ENCODE data around the gene SMOC2. TPM values are rescaled to one million over a fixed set of nuclear protein-coding genes. Genes with fewer than 3 reads are reported as not detected.

The SMOC2 gene
- total RNA-seq, 3 donors from 2014 or later = 14.4 to 67.2 (median 63.6) TPM

GRCh38 chr6:168538892-168539811, 98.2 kb downstream of the SMOC2 start:
- Histone ChIP-seq H3K27ac (peak overlapping the region in 1 of 2 donors; percentile 79), H3K36me3 (no peaks in the 10 kb centered on the region), H3K4me3 (no peak overlapping the region), H3K9me3 (no peaks in the 10 kb centered on the region), H3K27me3 (no peaks in the 10 kb centered on the region), H3K4me1 (no peaks in the 10 kb centered on the region)
- intact Hi-C loops (cut with DNase I; ENCODE audit: low total_unique reads) = no loop called here
- TF ChIP-seq POLR2A (IDR thresholded peaks at IDR 0.05) (no peak), CTCF (IDR thresholded peaks at IDR 0.05) (no peak), POLR2AphosphoS5 (IDR thresholded peaks at IDR 0.05) (no peak)
- no peak for DNase-seq (ENCODE audit: low spot score in 2 of 2)

GRCh38 chr6:168540713-168541291, 99.8 kb downstream of the SMOC2 start:
- no peaks in the 10 kb centered on the region for H3K9me3 ChIP-seq
- no peak for TF ChIP-seq CTCF (IDR thresholded peaks at IDR 0.05)
- no peak for TF ChIP-seq POLR2AphosphoS5 (IDR thresholded peaks at IDR 0.05)
- no peak for TF ChIP-seq POLR2A (IDR thresholded peaks at IDR 0.05)
- intact Hi-C loops (cut with DNase I; ENCODE audit: low total_unique reads) = no loop called here
- H3K27me3 ChIP-seq = no peaks in the 10 kb centered on the region
- H3K4me3 ChIP-seq = no peak overlapping the region
- no peak for DNase-seq (ENCODE audit: low spot score in 2 of 2)
- no peaks in the 10 kb centered on the region for H3K4me1 ChIP-seq
- H3K27ac ChIP-seq = peak overlapping the region in 1 of 2 donors; percentile 79
- H3K36me3 ChIP-seq = no peaks in the 10 kb centered on the region

- DNase-seq (ENCODE audit: low spot score in 2 of 2) = no peak
- intact Hi-C loops (cut with DNase I; ENCODE audit: low total_unique reads) = no loop called here
- Histone ChIP-seq H3K4me3 (no peak overlapping the region), H3K4me1 (no peaks in the 10 kb centered on the region), H3K36me3 (no peaks in the 10 kb centered on the region), H3K27ac (peak overlapping the region in 1 of 2 donors; percentile 79), H3K9me3 (no peaks in the 10 kb centered on the region), H3K27me3 (no peaks in the 10 kb centered on the region)
- TF ChIP-seq CTCF (IDR thresholded peaks at IDR 0.05) (no peak), POLR2AphosphoS5 (IDR thresholded peaks at IDR 0.05) (no peak), POLR2A (IDR thresholded peaks at IDR 0.05) (no peak)
These were observed 100.3 kb downstream of the SMOC2 start for GRCh38 chr6:168541307-168541706.

GRCh38 chr6:168542301-168542700, 101.3 kb downstream of the SMOC2 start:
- Histone ChIP-seq H3K4me1 (no peaks in the 10 kb centered on the region), H3K4me3 (no peak overlapping the region), H3K27me3 (no peaks in the 10 kb centered on the region), H3K27ac (peak overlapping the region in 1 of 2 donors; percentile 79), H3K9me3 (no peaks in the 10 kb centered on the region), H3K36me3 (no peaks in the 10 kb centered on the region)
- no peak for TF ChIP-seq CTCF (IDR thresholded peaks at IDR 0.05)
- TF ChIP-seq POLR2AphosphoS5 (IDR thresholded peaks at IDR 0.05) = no peak
- no peak for TF ChIP-seq POLR2A (IDR thresholded peaks at IDR 0.05)
- DNase-seq (ENCODE audit: low spot score in 2 of 2) = peak in 1 of 2 donors; percentile 33
- intact Hi-C loops (cut with DNase I; ENCODE audit: low total_unique reads) = no loop called here

GRCh38 chr6:168545428-168545827, 104.4 kb downstream of the SMOC2 start:
- Histone ChIP-seq H3K4me1 (no peaks in the 10 kb centered on the region), H3K27ac (peak overlapping the region; percentile 57 to 90)

More at GRCh38 chr6:168545428-168545827, 104.4 kb downstream of the SMOC2 start:
- Histone ChIP-seq H3K9me3 (no peaks in the 10 kb centered on the region), H3K27me3 (no peaks in the 10 kb centered on the region), H3K4me3 (no peak overlapping the region), H3K36me3 (no peaks in the 10 kb centered on the region)
- TF ChIP-seq POLR2AphosphoS5 (IDR thresholded peaks at IDR 0.05) (no peak), POLR2A (IDR thresholded peaks at IDR 0.05) (no peak), CTCF (IDR thresholded peaks at IDR 0.05) (no peak)
- intact Hi-C loops (cut with DNase I; ENCODE audit: low total_unique reads) = no loop called here
- no peak for DNase-seq (ENCODE audit: low spot score in 2 of 2)

Data from breast epithelium (tissue), 4 donors.